Right renal cortex interstitium (tissue), 3 donors: ENCODE results near the gene PHKB. TPM values are rescaled to one million over a fixed set of nuclear protein-coding genes. Genes with fewer than 3 reads are reported as not detected.

Experiments used
- DNase-seq, 3 donors: peaks; one replicate each; pipeline ENCODE4 v3.0.0-alpha.2; 2013; ENCODE audit warnings: low read depth in 3 of 3, low spot score in 2 of 3
- polyA plus RNA-seq, 3 donors: library from polyadenylated mRNA; unstranded; fragments of 120-200 nt; gene quantifications; one replicate each; pipeline ENCODE4 v1.2.1, GENCODE V29; 2013; ENCODE audit not compliant: insufficient read length in 3 of 3

The PHKB gene
- polyA plus RNA-seq, 3 donors, result 79.9 to 87.6 (median 85.1) TPM

GRCh38 chr16:47719713-47720112 is 258.6 kb downstream of the PHKB start:
- no peak for DNase-seq

- no peak for DNase-seq
Measured at GRCh38 chr16:47721006-47721637, 260.0 kb downstream of the PHKB start.

DNA sequence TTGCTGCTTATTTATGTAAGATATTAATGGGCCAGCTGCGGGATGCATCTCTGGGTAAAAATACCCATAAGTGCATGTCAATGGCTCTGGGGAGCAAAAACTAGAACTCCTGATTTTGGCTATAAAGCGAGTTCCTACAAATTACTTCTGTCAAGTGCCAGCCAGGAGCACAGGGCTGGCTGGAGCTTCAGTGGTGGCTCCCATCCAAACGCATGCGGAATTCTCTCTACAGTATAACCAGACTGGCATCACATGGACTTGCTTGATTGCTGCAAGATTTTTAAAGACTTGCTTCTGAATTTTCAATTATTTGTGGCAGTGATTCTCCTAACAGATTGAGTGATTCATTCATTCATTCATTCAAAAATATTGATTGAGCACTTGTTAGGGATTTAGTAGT is 260.9 kb downstream of the PHKB start:
- DNase-seq, result no peak

DNA sequence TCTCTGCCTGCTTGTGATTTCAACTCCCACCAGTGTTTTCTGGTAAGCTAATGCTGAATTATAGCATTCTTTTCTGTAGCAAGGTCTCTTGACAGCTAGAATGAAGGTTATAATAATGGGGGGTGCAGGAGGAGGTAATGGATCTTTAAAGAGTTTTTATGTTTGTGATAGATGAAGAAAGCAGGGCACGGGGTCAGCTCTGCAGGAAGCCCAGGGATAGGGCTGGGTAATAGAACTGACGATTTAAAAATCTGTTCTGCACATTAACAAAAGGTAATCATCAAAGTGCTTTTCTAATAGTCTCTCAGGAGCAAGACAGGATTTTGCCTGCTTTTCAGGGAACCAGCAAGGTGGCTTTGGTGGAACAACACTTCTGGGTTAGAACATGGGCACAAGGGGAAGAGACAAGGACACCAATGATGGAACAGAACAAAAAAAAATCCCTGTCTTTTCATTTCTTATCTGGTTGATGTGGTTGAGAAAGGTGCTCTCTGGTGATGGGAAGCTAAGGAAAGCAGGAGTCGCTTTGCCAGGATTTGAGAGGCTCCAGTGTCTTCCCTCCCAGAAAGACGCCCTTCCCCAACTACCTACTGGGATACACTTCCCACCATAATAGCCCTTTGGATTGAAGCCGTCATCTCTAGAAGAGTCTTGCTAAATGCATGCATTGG is 263.1 kb downstream of the PHKB start:
- no peak for DNase-seq

- DNase-seq, result no peak
Measured at GRCh38 chr16:47725188-47725695, 264.1 kb downstream of the PHKB start.

DNA sequence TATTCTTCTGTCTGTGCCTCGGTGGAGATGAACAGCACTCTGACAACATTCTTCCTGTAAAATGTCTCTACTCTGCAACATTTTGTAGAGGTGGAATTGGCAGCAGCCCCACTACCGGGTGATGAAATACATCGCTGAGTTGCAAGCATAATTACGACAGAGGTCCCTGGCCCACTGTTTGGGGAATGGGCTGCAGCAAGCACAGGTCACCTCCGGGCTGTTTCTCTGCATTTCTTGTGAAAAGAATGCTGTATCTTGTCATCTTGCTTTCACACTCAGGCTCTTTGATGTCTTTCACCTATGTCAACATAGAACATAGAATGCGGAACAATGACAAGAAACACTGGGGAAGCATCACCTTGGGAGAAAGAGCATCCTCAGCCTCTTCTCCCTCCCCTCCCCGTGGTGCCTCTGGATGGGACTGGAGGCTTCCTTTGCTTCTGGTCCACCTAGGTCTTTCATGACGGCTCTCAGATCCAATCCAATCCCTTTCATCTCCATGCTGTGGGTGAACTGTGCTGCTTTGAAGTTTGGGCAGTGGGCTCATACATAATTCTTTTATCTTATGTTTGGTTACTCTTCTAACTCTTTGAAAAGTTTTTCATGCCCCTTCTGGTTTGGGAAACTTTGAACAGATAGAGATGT is 265.0 kb downstream of the PHKB start:
- no peak for DNase-seq

DNA sequence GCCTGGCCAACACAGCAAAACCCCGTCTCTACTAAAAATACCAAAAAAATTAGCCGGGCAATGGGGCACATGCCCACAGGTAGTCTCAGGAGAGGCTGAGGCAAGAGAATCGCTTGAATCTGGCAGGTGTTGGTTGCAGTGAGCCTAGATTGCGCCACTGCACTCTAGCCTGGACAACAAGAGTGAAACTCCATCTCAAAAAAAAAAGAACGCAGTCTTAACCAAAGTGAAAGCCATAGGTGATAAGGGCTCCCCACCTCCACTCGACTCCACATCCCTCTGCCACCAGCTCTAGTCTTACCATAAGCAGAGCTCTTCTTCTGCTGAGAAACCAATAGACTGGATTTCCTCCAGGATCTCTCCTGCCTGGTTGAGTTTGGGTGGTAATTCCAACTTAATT is 266.0 kb downstream of the PHKB start:
- no peak for DNase-seq

DNA sequence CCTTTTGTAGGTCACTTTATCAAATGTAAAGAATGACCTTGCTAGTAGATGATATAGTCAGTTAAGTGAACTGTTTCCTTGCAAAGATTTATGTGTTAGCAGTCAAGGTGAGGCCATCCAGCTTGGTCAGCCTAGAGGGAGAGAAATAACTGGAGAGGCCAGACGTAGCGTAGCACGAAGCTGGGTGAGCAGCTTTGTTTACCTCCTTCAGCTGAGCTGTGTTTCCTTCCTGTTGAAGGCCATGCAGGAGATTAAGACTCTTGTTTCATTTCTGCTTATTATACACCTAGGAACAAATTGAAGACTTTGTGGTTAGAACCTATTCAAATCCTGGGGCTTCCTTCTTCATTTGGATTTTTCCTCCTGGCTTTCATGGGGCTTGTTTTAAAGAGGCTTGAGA is 267.1 kb downstream of the PHKB start:
- no peak for DNase-seq

DNA sequence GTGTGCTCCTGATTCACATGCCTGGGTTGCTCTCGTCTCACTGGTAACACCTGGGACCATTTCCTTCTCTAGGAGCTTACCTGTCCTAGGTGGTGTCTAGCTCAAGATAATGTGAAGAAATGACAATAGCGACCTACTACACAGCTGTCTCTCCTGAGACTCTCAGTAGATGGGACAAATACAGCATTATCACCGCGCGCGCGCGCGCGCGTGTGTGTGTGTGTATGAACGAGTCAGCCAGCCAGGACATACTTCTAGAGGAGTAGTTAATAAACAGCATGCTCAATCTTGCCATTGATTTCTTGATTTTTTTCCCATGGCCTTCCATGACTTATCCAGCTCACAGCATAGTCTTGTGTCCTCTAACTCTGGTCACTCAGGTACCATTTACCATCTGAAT is 268.6 kb downstream of the PHKB start:
- DNase-seq, result no peak

GRCh38 chr16:47731252-47731651 is 270.1 kb downstream of the PHKB start:
- DNase-seq, result no peak

DNA sequence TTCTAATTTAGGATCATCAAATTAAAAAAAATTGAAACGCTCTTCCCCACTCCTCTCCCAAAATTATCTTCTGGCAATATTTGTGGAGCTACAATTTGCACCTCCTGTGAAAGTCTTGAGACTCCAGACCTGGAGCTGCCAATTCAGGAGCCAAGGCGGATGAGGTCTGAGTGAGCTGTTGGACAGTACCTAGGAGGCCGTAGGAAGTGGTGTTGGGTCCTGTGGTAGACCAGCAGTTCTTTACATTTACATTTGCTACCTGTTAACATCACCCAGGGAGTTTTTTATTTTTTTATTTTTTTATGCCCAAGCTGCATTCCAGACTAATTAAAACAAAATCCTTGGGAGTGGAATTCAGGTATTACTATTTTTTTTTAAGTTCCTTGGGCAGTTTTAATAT is 271.0 kb downstream of the PHKB start:
- DNase-seq, result no peak

DNA sequence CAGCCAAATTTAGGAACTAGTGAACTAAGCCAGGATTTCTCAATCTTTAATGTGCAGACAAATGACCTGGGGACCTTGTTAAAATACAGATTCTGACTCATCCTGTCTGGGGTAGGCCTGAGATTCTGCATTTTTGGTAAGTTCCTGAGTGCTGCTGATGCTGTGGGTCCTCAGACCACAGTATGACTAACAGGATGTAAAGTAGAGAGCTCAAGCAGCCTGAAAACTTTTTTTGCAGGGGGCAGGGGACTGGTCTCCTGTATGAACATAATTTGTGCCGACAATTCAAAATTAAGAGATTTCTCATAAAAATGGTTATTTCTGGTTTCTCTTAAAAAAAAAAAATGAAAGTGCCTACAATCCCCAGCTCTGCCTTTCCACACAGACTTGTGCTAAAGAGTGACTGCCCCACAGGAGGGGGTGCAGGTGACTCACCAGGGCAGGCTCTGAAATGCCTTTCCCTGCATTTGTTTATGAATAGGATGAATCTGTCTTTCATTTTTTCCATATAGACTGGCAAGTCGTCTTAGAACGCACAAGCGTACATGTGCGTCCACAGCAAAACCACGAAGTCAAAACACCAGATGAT is 271.5 kb downstream of the PHKB start:
- no peak for DNase-seq

DNA sequence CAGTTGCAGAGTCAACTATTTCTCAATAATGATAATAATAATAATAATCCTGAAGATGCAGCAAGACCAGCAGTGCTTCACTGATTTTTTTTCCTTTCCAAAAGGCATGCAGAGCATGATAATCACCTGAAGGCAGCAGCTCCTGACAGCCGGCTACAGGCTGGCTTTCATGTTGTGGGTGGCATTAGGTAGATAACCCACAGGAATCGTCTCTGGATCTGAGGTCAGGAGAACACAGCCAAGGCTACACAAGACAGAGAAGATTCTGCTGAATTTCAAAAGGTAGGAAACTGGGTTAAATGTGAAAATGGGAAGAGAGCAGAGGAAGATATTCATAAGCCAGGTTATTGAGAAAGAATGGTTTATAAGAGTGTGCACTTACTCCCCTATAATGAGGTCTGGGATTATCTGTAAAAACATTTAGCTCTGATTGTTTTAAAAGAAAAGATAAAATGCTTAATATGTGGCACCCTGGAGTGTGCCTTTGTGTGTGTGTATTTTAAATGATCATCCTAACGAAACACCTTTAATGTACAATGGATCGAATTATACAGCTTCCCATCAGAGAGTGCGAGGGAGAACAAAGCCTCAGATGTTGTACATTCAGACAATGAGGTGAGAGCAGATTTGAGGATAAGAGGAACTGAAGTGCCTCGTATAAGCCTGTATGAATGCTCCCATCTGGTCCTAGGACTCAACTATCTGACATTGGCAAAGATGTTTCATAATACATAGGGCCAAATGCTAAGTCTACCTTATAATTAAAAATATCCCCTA is 273.1 kb downstream of the PHKB start:
- no peak for DNase-seq

DNA sequence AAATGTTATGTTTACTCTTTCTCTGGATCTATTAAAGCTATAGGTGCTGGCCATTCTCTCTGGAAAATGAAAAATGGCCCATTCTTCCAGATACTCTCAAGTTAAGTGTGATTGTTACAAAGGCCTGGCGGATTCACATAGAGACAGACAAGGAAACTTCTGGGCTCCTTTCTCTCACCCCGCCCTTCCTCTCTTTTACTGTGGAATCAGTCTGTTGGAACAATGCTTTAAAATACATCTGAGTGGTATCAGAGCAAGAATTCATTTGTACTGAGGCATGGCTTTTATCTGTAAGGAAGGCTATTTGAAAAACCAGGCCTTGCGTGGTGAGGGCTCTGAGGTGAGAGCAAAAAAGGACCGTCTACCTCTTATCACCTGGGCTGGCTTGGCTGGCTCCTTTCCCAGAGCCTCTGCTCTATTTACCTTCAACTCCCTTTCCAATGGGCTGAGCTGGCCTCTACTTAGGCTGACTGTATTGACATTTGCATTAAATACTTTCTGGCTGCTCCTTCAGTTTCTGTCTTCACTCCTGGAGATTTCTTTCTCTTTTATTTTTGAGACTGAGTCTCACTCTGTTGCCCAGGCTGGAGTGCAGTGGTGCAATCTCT is 274.0 kb downstream of the PHKB start:
- no peak for DNase-seq

DNA sequence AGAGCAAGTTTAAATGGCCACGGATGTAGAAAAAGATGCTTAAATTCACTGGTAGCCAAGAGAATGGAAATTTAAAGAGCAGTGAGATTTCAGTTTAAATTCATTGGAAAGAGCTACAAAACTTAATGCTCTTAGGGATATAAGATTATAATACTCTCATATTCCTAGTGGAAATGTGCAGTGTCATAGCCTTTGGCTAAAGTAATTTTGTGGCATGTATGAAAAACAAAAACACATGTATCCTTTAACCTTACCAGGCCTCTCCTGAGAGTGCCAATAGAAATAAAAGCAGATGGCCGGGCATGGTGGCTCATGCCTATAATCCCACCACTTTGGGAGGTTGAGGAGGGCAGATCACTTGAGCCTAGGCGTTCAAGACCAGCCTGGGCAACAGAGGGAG is 289.2 kb downstream of the PHKB start:
- DNase-seq, result no peak

Other genes starting within 250 kb of the PHKB start
- gene ITFG1, start 268 bp upstream of the PHKB start, polyA plus RNA-seq, result 100 to 1,000 TPM; 130 to 137 (median 135) TPM